Lung (tissue), 12 donors: ENCODE results near the gene SLC22A23. TPM values are rescaled to one million over a fixed set of nuclear protein-coding genes. Genes with fewer than 3 reads are reported as not detected.

Experiments used
- ATAC-seq: fragments of 200-7000 bp; cut with Tn5 transposase; one replicate; pipeline ENCODE4 v1.9.1; 2020; ENCODE audit warnings: moderate number of reproducible peaks; ENCODE audit not compliant: insufficient read depth, low FRiP score
- DNase-seq, 3 donors: peaks; one replicate each; pipeline ENCODE4 v3.0.0-alpha.2; 2013 to 2017
- H3K27ac ChIP-seq, 2 donors: one replicate each; pipeline ENCODE4 v1.5.1; 2013; ENCODE audit warnings: mild to moderate bottlenecking in 2 of 2, moderate library complexity in 2 of 2, control low read depth in 1 of 2, inconsistent platforms in 1 of 2, low read depth in 1 of 2, low read length in 1 of 2
- H3K27me3 ChIP-seq, 3 donors: one replicate each; pipeline ENCODE4 v1.5.1; 2013; ENCODE audit warnings: low read length in 2 of 3; ENCODE audit not compliant: control insufficient read depth in 3 of 3, insufficient read depth in 3 of 3
- H3K36me3 ChIP-seq, 4 donors: one replicate each; pipeline ENCODE4 v1.5.1; 2013; ENCODE audit warnings: low read length in 4 of 4, mild to moderate bottlenecking in 1 of 4, moderate library complexity in 1 of 4; ENCODE audit not compliant: control insufficient read depth in 4 of 4, insufficient read depth in 4 of 4
- H3K4me1 ChIP-seq, 5 donors: one replicate each; pipeline ENCODE4 v1.5.1; 2013; ENCODE audit warnings: low read length in 5 of 5, mild to moderate bottlenecking in 2 of 5, moderate library complexity in 1 of 5; ENCODE audit not compliant: control insufficient read depth in 5 of 5, insufficient read depth in 5 of 5
- H3K4me3 ChIP-seq: one replicate; pipeline ENCODE4 v1.5.1; 2013; ENCODE audit warnings: mild to moderate bottlenecking, control low read depth, moderate library complexity
- H3K9ac ChIP-seq, 2 donors: one replicate each; pipeline ENCODE4 v1.5.1; 2013; ENCODE audit warnings: low read length in 2 of 2, control low read depth in 1 of 2; ENCODE audit not compliant: insufficient read depth in 1 of 2
- H3K9me3 ChIP-seq, 4 donors: one replicate each; pipeline ENCODE4 v1.5.1; 2013; ENCODE audit warnings: low read length in 3 of 4, mild to moderate bottlenecking in 1 of 4, moderate library complexity in 1 of 4; ENCODE audit not compliant: control insufficient read depth in 4 of 4, insufficient read depth in 3 of 4
- WGBS, 2 donors: extraction: QIAGEN DNeasy Blood & Tissue Kit; methylation state at CpG; one replicate each; pipeline ENCODE4 v1.1.7; 2013; 5-methylcytosine and 5-hydroxymethylcytosine counted together
- polyA plus RNA-seq, 2 donors: library from polyadenylated mRNA; stranded (reverse); fragments of 200-250 nt; gene quantifications; one replicate each; pipeline ENCODE4 v1.2.1, GENCODE V29; 2013
- total RNA-seq, 2 donors: library from RNA; depleted of rRNA in 1 of 2; stranded (reverse); fragments of >200 nt in 1 of 2; gene quantifications; one replicate each; pipeline ENCODE4 v1.2.1, GENCODE V29; 2014 to 2021
- TF ChIP-seq, protein P1 (sequence below): IDR thresholded peaks from 2 replicates; pipeline ENCODE4 v1.5.1; 2012; ENCODE audit warnings: mild to moderate bottlenecking; ENCODE audit errors: control extremely low read depth, extremely low read depth
- donor health status: control.
- donor health status: control.
- donor health status: Bipolar disorder and iron deficiency.
- donor health status: healthy.
- donor health status: DM: yes; HTN: yes; CAD: no.

The SLC22A23 gene
- total and polyA plus RNA-seq, 4 donors: 6.6 to 45.6 (median 24.1) TPM

GRCh38 chr6:3353939-3354338 lies 102.9 kb downstream of the SLC22A23 start:
- TF ChIP-seq, protein P1, sequence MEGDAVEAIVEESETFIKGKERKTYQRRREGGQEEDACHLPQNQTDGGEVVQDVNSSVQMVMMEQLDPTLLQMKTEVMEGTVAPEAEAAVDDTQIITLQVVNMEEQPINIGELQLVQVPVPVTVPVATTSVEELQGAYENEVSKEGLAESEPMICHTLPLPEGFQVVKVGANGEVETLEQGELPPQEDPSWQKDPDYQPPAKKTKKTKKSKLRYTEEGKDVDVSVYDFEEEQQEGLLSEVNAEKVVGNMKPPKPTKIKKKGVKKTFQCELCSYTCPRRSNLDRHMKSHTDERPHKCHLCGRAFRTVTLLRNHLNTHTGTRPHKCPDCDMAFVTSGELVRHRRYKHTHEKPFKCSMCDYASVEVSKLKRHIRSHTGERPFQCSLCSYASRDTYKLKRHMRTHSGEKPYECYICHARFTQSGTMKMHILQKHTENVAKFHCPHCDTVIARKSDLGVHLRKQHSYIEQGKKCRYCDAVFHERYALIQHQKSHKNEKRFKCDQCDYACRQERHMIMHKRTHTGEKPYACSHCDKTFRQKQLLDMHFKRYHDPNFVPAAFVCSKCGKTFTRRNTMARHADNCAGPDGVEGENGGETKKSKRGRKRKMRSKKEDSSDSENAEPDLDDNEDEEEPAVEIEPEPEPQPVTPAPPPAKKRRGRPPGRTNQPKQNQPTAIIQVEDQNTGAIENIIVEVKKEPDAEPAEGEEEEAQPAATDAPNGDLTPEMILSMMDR: no peak
- H3K9ac ChIP-seq: no peak overlapping the region
- H3K9me3 ChIP-seq: no peaks in the 10 kb centered on the region
- no peak overlapping the region for H3K4me3 ChIP-seq
- DNase-seq (no peak), ATAC-seq (no peak)
- no peaks in the 10 kb centered on the region for H3K27me3 ChIP-seq
- H3K27ac ChIP-seq: no peak overlapping the region
- H3K36me3 ChIP-seq: no peaks in the 10 kb centered on the region
- H3K4me1 ChIP-seq: peaks cover 5 to 47% (median 13%) of the 10 kb centered on the region in 5 donors
- WGBS, 2 donors: 92 to 96% methylated on average over 5 of the region's 5 CpGs

GRCh38 chr6:3353213-3353903 lies 103.5 kb downstream of the SLC22A23 start:
- H3K4me1 ChIP-seq: peaks cover 5 to 47% (median 13%) of the 10 kb centered on the region in 5 donors

GRCh38 chr6:3352678-3353077 lies 104.2 kb downstream of the SLC22A23 start:
- TF ChIP-seq, protein P1: no peak
- Histone ChIP-seq H3K4me1 (peaks cover 5 to 47% (median 13%) of the 10 kb centered on the region in 5 donors), H3K4me3 (no peak overlapping the region), H3K27me3 (no peaks in the 10 kb centered on the region), H3K27ac (no peak overlapping the region), H3K9ac (no peak overlapping the region), H3K9me3 (no peaks in the 10 kb centered on the region), H3K36me3 (no peaks in the 10 kb centered on the region)
- no peak for DNase-seq
- 90 to 91% methylated on average over 9 of the region's 9 CpGs for WGBS, 2 donors
- no peak for ATAC-seq

More at GRCh38 chr6:3353213-3353903, 103.5 kb downstream of the SLC22A23 start:
- Histone ChIP-seq H3K27ac (no peak overlapping the region), H3K9me3 (no peaks in the 10 kb centered on the region), H3K36me3 (no peaks in the 10 kb centered on the region), H3K4me3 (no peak overlapping the region), H3K27me3 (no peaks in the 10 kb centered on the region), H3K9ac (no peak overlapping the region)
- ATAC-seq: no peak
- TF ChIP-seq, protein P1: no peak
- DNase-seq: peak in 1 of 3 donors; percentile 54
- 60 to 84% methylated on average over 9 of the region's 9 CpGs for WGBS, 2 donors
